ENCODE measurements around the gene CSF3. TPM values are rescaled to one million over a fixed set of nuclear protein-coding genes. Genes with fewer than 3 reads are reported as not detected.

The CSF3 gene
- total and polyA plus RNA-seq, 2 of the 13 experiments (the other 11 are each of a cell fraction or from before 2014, with no cell fraction given) = 0.09 TPM; not detected in 1

DNA sequence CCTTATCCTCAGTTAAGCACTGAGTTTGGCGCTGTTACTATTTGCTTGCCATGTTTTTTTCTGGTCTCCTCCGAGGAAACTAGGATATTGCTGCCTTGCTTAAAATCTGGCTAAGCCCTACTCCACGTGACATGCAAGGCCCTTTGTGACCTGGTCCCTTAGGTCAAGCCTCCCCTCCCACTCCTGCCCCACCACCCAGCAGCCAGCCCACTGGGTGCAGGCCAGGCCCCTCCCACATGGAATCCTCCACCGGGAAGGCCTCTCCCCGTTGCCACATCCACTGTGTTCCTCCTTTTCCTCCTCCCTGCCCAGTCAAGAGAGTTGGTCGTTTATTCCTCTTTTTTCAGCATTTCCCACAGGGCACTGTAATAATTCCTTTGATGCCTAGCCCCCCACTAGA is 18.4 kb upstream of the CSF3 start:
- no peaks in the 10 kb centered on the region for H3K27me3 ChIP-seq (ENCODE audit: control insufficient read depth in 1 of 2, insufficient read depth in 2 of 2, low read length in 2 of 2)
- H3K36me3 ChIP-seq (replicated peaks in 1 of 2; ENCODE audit: control insufficient read depth in 1 of 2, insufficient read depth in 2 of 2, low read length in 2 of 2) = peaks cover 44 to 57% of the 10 kb centered on the region in 2 experiments
- H3K9me3 ChIP-seq (ENCODE audit: low read length) = no peaks in the 10 kb centered on the region
- no peak overlapping the region for H3K9ac ChIP-seq (ENCODE audit: insufficient read depth, low read depth, low read length)
- no peaks in the 10 kb centered on the region for H3K4me1 ChIP-seq (ENCODE audit: insufficient read depth, low read length)
- FAIRE-seq = no peak
- TF ChIP-seq NFYB (CRISPR knock-in tag; IDR thresholded peaks at IDR 0.05) (no peak), HMG20B (CRISPR knock-in tag; conservative IDR thresholded peaks at IDR 0.05) (no peak), RFXANK (CRISPR knock-in tag; IDR thresholded peaks at IDR 0.05) (no peak), TAF1 (CRISPR knock-in tag; IDR thresholded peaks at IDR 0.05) (no peak), ZFX (CRISPR knock-in tag; IDR thresholded peaks at IDR 0.05; ENCODE audit: low read depth) (no peak), ZNF580 (CRISPR knock-in tag; IDR thresholded peaks at IDR 0.05; ENCODE audit: borderline replicate concordance, low read depth) (no peak), ZNF510 (CRISPR knock-in tag; IDR thresholded peaks at IDR 0.05; ENCODE audit: low read depth) (no peak), KIAA2018 (CRISPR knock-in tag; IDR thresholded peaks at IDR 0.05; ENCODE audit: borderline replicate concordance) (no peak), ZC3H13 (CRISPR knock-in tag; IDR thresholded peaks at IDR 0.05) (no peak)
- 82% methylated on average over 6 of the region's 6 CpGs for WGBS (ENCODE audit: low lambda C conversion rate)
- H3K79me2 ChIP-seq (ENCODE audit: insufficient read depth, low read length) = no peaks in the 10 kb centered on the region
- no peak for ATAC-seq
- H3K4me2 ChIP-seq (ENCODE audit: low read depth, low read length) = no peak overlapping the region
- POLR2A ChIA-PET = interaction anchor here (0.6 to 1.2 kb wide), 2 partner anchors 14 to 16 kb away, joined by 4 read pairs; partner anchors contain the start of gene PSMD3
- H3K27ac ChIP-seq (ENCODE audit: extremely low read length, insufficient read depth, low read length) = no peak overlapping the region
- no peaks in the 10 kb centered on the region for H4K20me1 ChIP-seq (ENCODE audit: insufficient read depth, low read length)
- H2AFZ ChIP-seq (ENCODE audit: low read length) = no peak overlapping the region
- CTCF ChIA-PET (ENCODE audit: low intra/inter-chr PET ratio, low total read pairs) = no interaction called here
- in situ Hi-C loops (cut with HindIII; ENCODE audit: extremely low pct_ligation_motif_present, low pct_unique_long_range_greater_than_20kb) = no loop called here
- intact Hi-C loops (cut with micrococcal nuclease; ENCODE audit: unreplicated experiment) = no loop called here
- no peak for DNase-seq (ENCODE audit: low spot score)
- no peak overlapping the region for H3K4me3 ChIP-seq (replicated peaks in 1 of 3; ENCODE audit: insufficient read depth in 1 of 3, low read depth in 2 of 3, low read length in 3 of 3)
- BruUV-seq (replicated peaks) = no TSS peak

Measured in HepG2 (cell line).